GM18498 (cell line): Measurements from ENCODE around the gene ICAM1.
"Not testable (repeated sequence)": the region's sequence is repeated elsewhere in the genome, so short reads cannot be mapped to it uniquely, and the experiment has no call there.

Experiments
- ATAC-seq: cut with Tn5 transposase; IDR thresholded peaks from one replicate; pipeline ENCODE4 v1.9.1; 2021; ENCODE audit warnings: mild to moderate bottlenecking, moderate library complexity; ENCODE audit not compliant: unreplicated experiment

The ICAM1 gene, protein sequence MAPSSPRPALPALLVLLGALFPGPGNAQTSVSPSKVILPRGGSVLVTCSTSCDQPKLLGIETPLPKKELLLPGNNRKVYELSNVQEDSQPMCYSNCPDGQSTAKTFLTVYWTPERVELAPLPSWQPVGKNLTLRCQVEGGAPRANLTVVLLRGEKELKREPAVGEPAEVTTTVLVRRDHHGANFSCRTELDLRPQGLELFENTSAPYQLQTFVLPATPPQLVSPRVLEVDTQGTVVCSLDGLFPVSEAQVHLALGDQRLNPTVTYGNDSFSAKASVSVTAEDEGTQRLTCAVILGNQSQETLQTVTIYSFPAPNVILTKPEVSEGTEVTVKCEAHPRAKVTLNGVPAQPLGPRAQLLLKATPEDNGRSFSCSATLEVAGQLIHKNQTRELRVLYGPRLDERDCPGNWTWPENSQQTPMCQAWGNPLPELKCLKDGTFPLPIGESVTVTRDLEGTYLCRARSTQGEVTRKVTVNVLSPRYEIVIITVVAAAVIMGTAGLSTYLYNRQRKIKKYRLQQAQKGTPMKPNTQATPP

DNA sequence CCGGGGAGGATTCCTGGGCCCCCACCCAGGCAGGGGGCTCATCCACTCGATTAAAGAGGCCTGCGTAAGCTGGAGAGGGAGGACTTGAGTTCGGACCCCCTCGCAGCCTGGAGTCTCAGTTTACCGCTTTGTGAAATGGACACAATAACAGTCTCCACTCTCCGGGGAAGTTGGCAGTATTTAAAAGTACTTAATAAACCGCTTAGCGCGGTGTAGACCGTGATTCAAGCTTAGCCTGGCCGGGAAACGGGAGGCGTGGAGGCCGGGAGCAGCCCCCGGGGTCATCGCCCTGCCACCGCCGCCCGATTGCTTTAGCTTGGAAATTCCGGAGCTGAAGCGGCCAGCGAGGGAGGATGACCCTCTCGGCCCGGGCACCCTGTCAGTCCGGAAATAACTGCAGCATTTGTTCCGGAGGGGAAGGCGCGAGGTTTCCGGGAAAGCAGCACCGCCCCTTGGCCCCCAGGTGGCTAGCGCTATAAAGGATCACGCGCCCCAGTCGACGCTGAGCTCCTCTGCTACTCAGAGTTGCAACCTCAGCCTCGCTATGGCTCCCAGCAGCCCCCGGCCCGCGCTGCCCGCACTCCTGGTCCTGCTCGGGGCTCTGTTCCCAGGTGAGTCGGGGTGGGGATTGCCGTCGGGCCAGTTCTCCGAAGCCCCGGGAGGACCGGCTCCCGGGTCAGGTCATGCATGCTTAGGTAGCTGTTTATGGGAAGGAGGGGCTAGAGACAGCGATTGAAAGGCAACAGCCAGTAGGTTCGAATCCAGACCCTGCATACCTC, at the start of gene ICAM1:
Gene ICAM1 (plus strand): TSS at position 505 of the 779 bp plus-strand sequence. CDS start 40 bp downstream, at position 545.
- peak; percentile 47 for ATAC-seq

GRCh38 chr19:10222201-10222890, 48.6 kb upstream of the ICAM1 start:
- ATAC-seq: no peak

DNA sequence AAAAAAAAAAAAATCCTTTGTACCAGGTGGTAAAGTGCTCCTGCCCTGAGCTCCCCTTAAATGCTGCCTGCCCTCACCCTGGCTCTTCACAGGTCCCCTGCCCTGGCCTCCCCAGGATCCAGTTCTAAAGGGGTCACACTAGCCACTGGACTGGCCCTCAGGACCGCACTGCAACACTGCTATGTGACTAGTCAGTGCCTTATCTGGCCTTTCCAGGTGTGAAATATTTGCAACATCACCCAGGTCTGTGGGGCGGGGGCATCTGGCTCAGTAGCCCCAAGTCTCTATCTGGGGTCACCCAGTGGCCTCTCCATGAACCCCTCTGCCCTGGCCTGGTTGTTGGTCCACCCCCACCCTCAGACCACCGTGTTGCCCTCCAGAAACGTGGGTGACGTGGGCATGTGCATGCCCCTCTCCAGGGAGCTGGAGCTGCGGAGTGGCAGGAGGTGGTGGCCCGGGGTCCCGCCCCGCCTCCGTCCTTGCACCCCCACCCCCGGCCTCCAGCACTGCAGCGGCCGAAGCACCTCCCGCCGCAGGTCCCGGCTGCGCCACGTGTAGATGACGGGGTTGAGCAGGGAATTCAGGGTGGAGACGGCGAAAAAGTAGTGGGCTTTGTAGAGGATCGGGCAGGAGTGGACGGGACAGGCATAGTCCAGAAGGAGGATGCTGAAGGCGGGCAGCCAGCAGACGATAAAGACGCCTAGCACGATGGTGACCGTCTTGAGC, 47.3 kb upstream of the ICAM1 start:
- no peak for ATAC-seq

DNA sequence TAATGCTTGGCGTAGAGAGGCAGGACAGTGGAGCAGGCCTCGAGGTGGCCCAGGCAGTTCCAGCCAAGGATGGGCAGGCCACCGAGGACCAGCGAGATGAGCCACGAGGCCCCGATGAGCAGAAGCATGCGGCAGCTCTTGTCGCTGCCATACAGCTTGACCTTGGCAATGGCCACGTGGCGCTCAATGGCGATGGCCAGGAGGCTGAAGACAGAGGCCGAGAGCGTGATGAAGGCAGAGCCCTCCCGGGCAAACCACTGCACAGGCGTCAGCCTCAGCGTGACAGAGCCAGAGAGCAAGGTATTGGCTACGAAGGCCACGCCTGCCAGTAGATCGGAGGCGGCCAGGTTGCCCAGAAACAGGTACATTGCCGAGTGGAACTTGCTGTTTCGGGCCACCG, 46.6 kb upstream of the ICAM1 start:
- ATAC-seq: no peak

- no peak for ATAC-seq
Observed at GRCh38 chr19:10226021-10226375, 44.9 kb upstream of the ICAM1 start.

DNA sequence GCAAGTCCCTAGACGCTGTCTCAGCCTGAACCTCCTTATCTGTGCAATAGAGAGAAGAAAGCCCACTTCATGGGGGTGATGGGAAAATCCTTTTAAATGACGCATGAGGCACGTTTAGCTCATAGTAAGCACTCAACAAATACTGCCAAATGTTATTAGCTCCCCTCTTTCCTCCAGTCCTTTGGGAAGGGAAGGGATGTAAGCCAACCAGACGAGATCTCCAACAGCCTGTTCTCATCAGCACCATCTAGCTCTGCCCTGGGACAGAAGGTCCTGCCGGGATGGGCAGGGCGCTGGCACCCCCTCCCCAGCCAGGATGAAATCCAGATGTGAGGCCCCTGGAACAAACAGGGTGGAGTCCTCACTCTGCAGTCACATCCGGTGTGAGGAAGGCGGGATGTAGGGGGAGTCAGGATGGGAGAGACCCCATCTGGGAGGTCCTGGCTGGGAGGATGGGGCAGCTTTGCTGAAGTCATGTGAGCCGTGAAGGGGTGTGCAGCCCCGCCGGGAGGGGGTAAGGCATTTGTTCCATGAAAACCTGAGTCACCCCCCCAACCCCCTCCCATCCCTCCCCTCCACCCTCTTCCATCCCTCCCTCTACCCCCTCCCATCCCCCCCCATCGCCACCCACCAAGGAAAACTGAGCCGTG, 44.4 kb upstream of the ICAM1 start:
- ATAC-seq: no peak

DNA sequence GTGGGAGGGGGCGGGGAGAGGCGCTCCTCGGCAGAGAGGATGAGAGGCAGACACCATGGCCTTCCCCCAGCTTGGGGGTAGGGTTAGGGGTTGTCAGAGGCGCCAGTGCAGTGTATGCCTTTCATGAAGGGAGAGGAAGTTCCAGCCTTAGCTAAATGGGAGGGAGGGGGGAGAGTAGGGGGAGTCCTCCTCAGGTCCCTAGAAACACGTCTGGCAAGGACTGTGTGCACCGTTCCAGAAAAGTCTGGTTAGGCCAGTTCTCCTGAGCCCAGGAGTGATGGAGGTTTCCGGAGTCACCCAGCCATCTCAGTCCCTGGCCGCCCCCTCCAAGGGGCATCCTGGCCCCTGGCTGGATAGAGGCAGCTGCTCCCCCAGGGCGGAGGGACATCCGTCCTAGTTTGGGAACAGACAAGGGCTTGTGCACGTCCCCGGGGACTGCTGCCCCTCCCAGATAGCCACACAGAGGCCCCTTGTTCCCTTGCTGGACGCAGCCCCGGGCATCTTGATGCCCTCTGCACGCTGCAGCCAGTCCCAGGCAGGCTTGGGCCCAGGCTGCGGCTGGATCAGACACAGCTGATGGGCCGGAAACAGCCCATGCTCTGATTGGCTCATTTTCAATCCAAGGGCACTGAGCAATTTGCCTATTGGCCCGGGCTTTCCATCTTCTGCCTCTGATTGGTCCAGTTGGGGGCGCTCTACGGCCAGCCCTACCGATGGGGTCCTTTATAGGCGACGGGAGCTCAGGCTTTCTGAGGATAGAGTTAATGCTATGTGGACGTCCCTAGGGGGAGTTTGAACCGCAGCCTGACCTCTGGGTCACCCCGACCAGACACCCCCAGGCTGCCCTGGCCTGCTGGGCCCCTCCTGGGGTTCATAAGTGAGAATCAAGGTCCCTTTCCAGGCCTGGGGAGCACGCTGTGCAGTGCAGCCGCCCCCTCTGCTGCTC, 43.6 kb upstream of the ICAM1 start:
- ATAC-seq: no peak

GRCh38 chr19:10228393-10228792, 42.5 kb upstream of the ICAM1 start:
- ATAC-seq: no peak

DNA sequence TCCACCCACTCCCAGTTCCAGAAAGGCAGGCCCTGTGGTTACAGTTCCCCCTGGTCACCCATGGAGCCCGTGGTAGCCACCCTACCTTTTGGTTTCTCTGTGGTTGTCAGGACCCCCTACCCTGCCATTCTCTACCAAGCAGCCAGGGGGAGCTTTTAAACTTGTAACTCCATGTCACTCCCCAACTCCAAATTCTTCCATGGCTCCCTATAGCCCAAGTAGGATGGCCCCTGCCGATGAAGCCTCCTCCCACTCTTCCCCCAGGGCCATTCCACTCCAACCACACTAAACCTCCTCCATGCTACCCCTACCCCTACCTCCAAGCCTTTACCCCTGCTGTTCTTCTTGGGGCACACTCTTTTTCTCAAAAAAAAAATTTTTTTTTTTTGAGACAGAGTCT, 42.0 kb upstream of the ICAM1 start:
- no peak for ATAC-seq

GRCh38 chr19:10230173-10230860, 40.6 kb upstream of the ICAM1 start:
- ATAC-seq: peak; percentile 20

GRCh38 chr19:10230861-10231611, 39.9 kb upstream of the ICAM1 start, which contains the start of gene S1PR2:
S1PR2 (minus strand) TSS chr19:10231331; CDS start chr19:10224905, 6,426 bp downstream.
- ATAC-seq: peak; percentile 55

GRCh38 chr19:10231612-10232228, 39.2 kb upstream of the ICAM1 start:
- no peak for ATAC-seq

DNA sequence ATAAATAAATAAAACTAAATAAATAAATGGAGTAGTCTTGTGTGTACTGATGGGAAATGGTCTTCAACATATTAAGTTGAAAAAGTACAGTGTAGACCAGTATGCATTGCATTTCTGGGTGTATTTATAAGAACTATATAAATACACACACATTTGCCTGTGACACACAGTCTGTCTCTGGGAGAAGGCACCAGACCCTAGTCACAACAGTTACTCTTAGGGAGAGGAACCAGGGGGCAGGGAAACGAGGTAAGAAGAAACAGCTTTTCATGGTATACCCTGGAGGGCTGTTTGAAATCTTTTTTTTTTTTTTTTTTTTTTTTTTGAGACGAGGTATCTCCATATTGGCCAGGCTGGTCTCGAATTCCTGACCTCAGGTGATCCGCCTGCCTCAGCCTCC, 37.0 kb upstream of the ICAM1 start:
- no peak for ATAC-seq

- ATAC-seq: no peak
Observed at GRCh38 chr19:10235003-10235402, 35.9 kb upstream of the ICAM1 start.

- not testable (repeated sequence) for ATAC-seq
Observed at GRCh38 chr19:10235409-10235808, 35.5 kb upstream of the ICAM1 start.

DNA sequence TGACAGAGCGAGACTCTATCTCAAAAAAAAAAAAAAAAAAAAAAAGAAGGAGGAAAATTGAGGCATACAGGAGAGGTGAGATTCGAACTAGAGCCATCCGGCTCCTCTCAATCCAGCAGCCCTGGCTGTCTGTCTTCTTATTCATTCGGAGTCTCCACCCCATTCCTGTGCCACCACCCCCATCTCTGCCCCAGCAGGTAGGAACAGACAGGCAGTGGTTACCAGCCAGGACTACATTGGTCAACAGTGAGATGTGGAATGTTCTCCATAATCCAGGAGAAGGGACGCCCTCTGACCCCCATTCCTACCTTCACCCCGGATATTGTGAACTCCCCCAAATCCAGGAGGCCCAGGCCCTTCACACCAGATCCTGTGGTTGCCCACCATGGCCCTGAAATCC, 33.2 kb upstream of the ICAM1 start:
- no peak for ATAC-seq

DNA sequence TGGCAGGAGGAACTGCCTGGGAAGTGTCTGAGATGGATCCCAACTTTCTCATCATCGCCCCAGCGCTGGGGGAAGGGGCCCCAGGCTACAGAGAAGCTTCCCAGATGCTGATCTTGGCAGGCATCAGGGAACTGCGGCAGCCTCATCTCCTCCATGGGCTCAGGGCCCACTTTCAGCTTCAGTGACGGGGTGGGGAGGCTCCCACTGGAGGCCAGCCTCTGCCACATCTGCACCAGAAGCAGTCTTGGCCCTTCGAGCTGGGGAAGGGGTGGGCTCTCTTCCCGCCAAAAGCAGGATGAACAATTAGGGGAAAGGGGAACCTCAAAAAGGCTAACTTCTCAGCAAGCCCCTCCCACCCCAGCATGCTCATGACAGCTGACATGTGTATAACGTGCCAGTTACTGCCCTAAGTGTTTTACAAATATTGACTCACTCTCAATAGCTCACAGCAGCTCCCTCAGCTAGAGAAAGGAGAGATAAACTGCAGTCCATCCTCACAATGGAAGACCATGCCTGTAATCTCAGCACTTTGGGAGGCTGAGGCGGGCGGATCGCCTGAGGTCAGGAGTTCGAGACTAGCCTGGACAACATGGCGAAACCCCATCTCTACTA, 32.6 kb upstream of the ICAM1 start:
- no peak for ATAC-seq
